Mononuclear cell (primary cell): ENCODE results near the gene SH3GL3. TPM values are rescaled to one million over a fixed set of nuclear protein-coding genes. Genes with fewer than 3 reads are reported as not detected.

Source experiments
- H3K27me3 ChIP-seq: 2 replicates; pipeline ENCODE4 v1.6.0; 2011; ENCODE audit warnings: low read length, control low read depth; ENCODE audit not compliant: insufficient read depth
- H3K4me1 ChIP-seq: 2 replicates; pipeline ENCODE4 v1.5.1; 2011; ENCODE audit warnings: mild to moderate bottlenecking, low read length, control low read depth; ENCODE audit not compliant: insufficient read depth
- H3K4me3 ChIP-seq: 2 replicates; pipeline ENCODE4 v1.5.1; 2011; ENCODE audit warnings: mild to moderate bottlenecking, low read length, moderate library complexity
- H3K9me3 ChIP-seq: 2 replicates; pipeline ENCODE4 v1.5.1; 2011; ENCODE audit warnings: low read depth, mild to moderate bottlenecking, control low read depth, low read length
- total RNA-seq: library from RNA; depleted of rRNA; stranded (reverse); fragments of >200 nt; gene quantifications from one replicate; pipeline ENCODE4 v1.2.3, GENCODE V29; 2012

SH3GL3 gene
- total RNA-seq, 1 donor = not detected

DNA sequence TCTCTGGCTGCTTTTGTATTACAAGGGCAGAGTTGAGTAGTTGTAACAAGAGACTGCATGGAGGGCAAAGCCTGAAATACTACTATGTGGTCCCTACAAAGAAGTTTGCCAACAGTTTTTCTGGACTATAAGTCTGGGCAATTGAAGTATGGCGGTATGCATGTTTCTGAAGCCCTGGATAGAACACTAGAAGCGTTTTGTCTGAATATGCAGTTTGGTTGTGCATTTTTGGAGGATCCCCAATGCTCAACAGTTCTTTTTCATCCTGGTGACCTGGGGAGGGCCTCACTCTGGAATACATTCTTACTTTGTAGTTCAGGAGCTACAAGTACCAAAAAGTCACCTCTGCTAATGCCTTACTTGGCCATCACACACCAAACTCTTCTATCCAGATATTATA lies 29.6 kb downstream of the SH3GL3 start:
- H3K27me3 ChIP-seq = no peaks in the 10 kb centered on the region
- H3K4me1 ChIP-seq = no peaks in the 10 kb centered on the region
- H3K9me3 ChIP-seq = no peaks in the 10 kb centered on the region
- no peak overlapping the region for H3K4me3 ChIP-seq

DNA sequence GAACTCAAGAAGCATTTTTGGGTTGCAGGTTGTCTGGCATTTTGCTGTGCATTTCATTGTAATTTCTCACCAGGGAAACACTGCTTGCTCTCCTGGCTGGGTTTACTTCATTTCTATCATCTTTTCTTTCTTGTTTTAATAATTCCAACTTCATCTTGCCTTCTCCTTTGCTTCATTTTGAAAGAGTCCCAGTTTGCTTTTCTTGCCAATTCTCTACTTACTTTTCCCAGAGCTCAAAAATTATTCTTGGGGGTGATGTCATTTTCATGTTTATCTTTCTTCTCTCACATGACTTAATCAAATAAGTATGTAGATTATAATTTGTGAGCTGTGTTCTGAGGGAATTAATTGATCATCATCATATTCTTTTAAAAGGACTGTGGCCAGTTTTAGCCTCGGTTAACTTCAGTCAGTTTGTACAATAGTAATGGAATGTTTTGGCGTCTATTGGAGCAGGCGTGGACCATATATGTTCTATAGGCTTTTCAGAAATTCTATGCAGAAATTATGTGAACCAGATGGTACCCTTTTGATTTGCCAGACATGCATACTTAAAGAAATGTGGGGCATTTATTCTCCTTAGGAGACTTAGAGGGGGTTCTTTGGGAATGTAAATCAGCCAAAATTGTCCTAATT lies 30.1 kb downstream of the SH3GL3 start:
- Histone ChIP-seq H3K9me3 (no peaks in the 10 kb centered on the region), H3K4me3 (no peak overlapping the region), H3K4me1 (no peaks in the 10 kb centered on the region), H3K27me3 (no peaks in the 10 kb centered on the region)

DNA sequence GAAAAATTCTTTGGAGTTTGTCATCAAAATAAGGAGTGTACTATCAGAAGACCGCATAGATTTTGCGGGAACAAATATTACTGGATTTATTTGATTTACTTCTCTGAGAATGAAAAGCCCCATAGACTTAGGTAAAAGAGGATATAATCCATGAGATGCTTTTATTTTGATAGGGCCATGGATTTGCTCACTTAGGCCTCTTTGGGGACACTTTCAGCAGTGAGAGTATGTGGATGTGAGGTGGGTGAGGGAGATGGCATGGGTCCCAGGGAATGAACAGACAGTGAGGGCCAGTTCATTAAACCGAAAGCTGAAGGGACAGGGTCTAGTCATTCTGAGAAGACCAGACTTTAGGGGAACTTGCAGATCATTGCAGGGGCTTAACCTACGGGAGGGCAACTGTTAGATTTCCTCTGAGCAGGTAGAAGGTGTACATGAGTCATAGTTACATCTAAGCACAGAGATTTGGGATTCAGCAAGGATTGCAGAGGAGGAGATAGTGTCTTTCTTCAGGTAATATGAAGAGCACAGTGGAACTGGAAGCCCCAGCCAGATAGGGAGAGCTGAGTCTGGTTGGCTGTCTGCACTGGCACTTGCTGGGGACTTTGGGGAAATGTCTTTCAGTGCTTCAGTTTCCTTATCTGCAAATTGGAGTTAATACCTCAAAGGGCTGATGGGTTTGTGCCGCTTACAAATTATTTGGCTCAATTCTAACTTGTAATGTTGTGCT lies 30.8 kb downstream of the SH3GL3 start:
- Histone ChIP-seq H3K4me1 (no peaks in the 10 kb centered on the region), H3K9me3 (no peaks in the 10 kb centered on the region), H3K4me3 (no peak overlapping the region), H3K27me3 (no peaks in the 10 kb centered on the region)

DNA sequence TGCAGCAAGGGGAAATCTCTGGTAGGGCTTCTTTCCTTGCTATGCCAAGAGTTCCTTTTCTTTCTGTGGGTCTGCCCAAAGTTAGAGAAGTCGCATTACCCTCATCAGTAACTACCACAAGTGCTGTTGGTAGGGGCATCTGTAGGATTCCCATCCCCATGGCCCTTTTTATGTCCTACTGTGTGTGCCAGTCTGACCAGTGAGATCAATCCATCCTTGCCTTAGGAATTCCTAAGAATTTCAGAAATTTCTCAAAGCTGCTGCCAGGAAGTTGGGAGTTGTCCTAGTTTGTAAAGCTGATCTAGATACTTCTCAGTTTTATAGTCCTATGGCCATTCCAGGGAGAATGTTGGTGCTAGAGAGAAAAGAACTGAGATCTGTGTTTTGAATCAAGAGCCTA lies 36.5 kb downstream of the SH3GL3 start:
- Histone ChIP-seq H3K4me1 (no peaks in the 10 kb centered on the region), H3K9me3 (no peaks in the 10 kb centered on the region), H3K27me3 (no peaks in the 10 kb centered on the region), H3K4me3 (no peak overlapping the region)

DNA sequence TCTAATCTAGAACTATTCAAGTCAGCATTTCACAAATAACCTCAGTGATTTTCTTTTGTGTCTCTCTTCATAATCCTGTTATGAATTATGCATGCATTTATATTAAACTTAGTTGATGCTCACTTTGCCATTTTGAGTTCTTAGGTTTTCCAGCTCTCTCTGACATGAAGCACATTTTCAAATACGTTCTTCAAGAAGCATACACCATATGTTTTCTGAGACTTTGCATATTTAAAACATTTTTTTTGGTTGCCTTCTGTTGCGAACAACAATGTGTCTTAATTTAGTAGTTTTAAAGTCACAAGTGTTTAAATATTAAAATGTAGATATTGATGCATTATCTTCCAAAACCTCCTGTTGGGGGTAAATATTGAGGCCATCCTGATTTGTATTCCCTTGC lies 37.5 kb downstream of the SH3GL3 start:
- no peaks in the 10 kb centered on the region for H3K27me3 ChIP-seq
- no peak overlapping the region for H3K4me3 ChIP-seq
- no peaks in the 10 kb centered on the region for H3K9me3 ChIP-seq
- H3K4me1 ChIP-seq = no peaks in the 10 kb centered on the region

DNA sequence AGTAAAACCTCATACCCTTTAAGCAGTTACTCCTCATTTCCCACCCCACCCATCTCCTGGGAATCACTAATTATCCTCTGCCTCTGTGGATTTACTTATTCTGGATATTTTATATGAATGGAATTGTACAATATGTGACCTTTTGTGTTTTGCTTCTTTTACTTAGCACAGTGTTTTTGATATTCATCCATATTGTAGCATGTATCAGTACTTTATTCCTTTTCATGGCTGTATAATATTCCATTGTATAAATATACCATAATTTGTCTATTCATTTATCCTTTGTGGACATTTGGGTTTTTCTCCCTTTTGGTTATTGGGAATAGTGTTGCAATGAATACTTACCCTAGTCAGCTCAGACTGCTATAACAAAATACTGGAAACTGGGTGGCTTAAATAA lies 39.2 kb downstream of the SH3GL3 start:
- H3K4me1 ChIP-seq = no peaks in the 10 kb centered on the region
- no peaks in the 10 kb centered on the region for H3K9me3 ChIP-seq
- no peaks in the 10 kb centered on the region for H3K27me3 ChIP-seq
- no peak overlapping the region for H3K4me3 ChIP-seq

DNA sequence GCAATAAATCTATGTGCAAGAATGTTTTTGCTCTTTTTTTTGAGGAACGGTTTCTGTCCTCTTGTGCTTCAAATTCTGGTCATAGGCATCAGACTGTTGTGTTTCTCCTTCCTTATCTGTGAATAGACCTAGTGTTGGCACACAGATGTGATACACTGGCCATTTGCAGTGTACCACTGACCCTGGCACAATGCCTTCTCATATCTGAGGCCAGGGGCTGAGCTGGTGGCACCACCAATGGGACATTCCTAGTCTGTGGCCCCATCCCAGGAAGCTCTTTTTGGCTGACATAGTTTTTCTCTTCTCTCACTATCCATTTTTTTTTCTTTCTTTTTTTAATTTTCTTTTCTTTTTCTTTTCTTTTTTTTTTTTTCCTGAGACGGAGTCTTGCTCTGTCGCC lies 40.4 kb downstream of the SH3GL3 start:
- Histone ChIP-seq H3K27me3 (no peaks in the 10 kb centered on the region), H3K4me1 (no peaks in the 10 kb centered on the region), H3K9me3 (no peaks in the 10 kb centered on the region), H3K4me3 (no peak overlapping the region)

DNA sequence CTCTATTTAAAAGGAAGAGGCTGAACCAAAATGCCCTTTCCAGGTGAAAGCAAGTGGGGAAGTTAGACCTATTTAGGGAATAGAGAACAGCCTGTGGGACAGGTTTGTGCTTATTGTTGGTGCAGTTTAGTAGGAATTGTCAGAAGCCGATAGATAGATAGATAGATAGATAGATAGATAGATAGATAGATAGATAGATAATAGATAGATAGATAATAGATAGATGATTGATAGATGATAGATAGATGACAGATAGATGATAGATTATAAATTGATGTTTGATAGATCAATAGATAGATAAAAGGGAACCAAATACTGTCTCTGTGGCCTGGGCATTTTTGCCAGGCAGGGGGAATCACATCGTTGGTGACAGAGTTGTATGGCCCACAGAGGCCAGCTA lies 42.5 kb downstream of the SH3GL3 start:
- Histone ChIP-seq H3K9me3 (no peaks in the 10 kb centered on the region), H3K4me3 (no peak overlapping the region), H3K4me1 (no peaks in the 10 kb centered on the region), H3K27me3 (no peaks in the 10 kb centered on the region)

DNA sequence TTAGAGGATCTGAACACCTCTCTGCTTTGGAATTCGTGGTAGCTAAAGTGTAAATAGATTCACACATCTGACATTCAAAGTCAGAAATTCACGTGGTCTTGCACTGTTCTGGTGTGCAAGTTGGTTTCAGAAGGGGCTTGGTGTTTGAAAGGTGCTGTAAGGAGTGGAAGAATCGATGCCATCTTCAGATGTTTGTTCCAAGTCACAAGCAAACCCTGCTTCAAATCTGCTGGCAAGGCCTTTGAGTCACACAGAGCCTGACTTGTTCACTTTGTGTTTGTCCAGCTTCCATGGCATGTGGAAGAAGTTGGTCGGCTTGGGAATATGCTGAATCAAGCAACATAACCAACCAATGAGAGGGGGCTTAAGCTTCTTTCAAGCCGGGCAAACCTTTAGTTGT lies 44.3 kb downstream of the SH3GL3 start:
- H3K4me3 ChIP-seq = no peak overlapping the region
- no peaks in the 10 kb centered on the region for H3K9me3 ChIP-seq
- H3K4me1 ChIP-seq = no peaks in the 10 kb centered on the region
- H3K27me3 ChIP-seq = no peaks in the 10 kb centered on the region

DNA sequence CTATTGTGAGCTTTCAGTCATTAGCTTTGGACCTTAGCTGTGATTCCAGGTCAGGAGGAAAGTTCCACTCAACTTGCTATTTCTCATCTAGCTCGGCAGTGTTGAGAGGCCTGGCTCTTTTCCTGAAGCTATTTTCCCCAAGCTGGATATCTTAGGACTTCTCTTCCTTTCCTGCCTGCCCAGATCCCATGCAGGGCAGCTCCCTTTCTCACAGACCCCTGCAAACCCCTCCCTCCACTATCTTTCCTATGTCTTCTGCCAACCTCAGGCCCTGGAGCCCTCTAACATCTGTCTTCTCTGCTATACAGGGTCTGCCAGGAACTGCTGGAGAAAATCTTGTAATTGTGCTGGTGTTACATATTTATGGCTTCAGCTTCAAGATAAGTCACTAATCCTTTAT lies 49.6 kb downstream of the SH3GL3 start:
- no peak overlapping the region for H3K4me3 ChIP-seq
- H3K27me3 ChIP-seq = no peaks in the 10 kb centered on the region
- no peaks in the 10 kb centered on the region for H3K9me3 ChIP-seq
- no peaks in the 10 kb centered on the region for H3K4me1 ChIP-seq

DNA sequence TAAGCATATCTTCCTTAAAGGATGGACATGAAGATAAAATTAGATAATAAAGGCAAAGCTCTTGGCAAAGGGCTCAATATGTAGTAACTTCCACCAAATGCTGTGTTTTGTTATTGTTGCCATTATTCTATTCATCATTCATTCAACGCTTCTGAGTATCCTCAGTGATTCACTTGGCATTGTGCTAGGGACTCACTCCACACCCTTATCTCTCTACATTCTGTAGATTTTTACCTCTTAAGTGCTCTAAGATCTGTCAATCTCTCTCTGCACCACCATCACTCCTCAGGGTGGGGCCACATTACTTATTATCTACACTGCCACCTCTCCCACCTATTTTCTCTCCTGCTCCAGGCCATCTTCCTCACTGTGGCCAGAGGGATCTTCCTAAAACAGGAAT lies 51.2 kb downstream of the SH3GL3 start:
- Histone ChIP-seq H3K27me3 (no peaks in the 10 kb centered on the region), H3K4me3 (no peak overlapping the region), H3K4me1 (no peaks in the 10 kb centered on the region), H3K9me3 (no peaks in the 10 kb centered on the region)

DNA sequence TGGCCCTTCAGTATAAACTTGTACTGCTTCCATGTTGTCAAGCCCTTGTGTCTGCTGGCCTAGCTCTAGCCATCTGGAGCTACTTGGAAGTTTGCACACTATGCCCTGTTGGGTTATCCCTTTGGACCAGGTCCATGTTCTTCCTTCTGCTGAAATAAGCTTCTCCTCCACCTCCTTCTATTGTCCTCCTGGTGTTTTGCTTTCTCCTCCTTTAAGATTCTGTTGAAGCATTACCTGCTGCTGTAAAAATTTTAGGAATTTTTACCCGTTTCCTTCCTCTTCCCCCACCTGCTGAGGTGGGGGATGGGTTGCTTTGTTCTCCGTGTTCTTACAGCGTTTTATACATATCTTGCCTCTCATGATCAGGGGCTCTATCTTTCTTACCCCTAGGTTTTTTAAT lies 51.7 kb downstream of the SH3GL3 start:
- no peak overlapping the region for H3K4me3 ChIP-seq
- no peaks in the 10 kb centered on the region for H3K9me3 ChIP-seq
- no peaks in the 10 kb centered on the region for H3K27me3 ChIP-seq
- H3K4me1 ChIP-seq = no peaks in the 10 kb centered on the region

DNA sequence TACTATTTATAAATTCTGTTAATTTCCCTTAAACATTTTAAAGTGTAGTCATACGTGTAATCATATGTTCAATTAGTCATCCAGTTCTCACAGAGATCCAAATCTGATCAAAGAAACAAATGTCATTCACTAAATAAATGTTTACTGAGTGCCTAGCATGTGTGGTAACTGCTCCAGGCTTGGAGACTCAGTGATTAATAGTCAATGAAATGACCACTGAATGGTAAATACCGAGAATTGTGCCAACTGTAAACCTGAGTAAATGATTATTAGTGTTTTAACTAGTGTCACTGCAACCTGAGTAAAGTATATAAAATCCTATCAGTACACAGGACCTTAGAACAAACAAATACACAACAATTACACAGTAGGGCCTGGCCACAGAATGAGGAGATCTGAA lies 52.3 kb downstream of the SH3GL3 start:
- no peaks in the 10 kb centered on the region for H3K27me3 ChIP-seq
- H3K4me3 ChIP-seq = no peak overlapping the region
- no peaks in the 10 kb centered on the region for H3K9me3 ChIP-seq
- no peaks in the 10 kb centered on the region for H3K4me1 ChIP-seq

DNA sequence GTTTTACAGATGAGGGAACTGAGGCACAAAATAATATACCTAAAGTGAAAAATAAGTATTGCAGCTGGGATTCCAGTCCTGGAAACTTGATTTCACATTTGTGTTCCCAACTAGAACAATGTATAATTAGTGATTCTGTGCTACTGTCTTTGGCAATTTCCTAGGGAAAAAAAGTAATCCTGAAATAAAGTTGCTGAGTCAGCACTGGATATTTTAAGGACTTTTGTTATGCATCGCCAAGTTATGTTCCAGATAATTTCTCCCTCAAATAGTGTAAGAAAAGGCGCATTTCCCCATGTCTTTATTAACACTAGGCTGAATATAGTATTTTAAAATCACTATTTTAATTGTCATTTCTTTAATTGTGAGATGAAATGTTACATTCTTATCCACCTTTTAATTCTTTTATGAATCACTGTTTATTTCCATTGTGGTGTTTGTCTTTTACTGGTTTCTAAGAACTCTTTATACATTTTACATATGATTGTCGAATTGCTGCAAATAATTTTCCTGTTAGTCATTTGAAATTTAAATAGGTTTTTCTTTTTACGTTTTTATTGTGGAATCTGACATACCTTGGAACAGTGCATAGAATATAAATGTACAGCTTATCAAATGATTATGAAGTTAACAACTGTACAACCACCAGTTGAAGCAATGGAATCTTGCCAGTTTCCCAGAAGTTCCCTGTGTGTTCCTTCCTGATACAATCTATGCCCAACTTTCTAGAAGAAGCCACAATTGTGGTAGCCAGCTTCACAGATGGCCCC lies 56.6 kb downstream of the SH3GL3 start:
- no peaks in the 10 kb centered on the region for H3K27me3 ChIP-seq
- no peaks in the 10 kb centered on the region for H3K9me3 ChIP-seq
- no peak overlapping the region for H3K4me3 ChIP-seq
- no peaks in the 10 kb centered on the region for H3K4me1 ChIP-seq

DNA sequence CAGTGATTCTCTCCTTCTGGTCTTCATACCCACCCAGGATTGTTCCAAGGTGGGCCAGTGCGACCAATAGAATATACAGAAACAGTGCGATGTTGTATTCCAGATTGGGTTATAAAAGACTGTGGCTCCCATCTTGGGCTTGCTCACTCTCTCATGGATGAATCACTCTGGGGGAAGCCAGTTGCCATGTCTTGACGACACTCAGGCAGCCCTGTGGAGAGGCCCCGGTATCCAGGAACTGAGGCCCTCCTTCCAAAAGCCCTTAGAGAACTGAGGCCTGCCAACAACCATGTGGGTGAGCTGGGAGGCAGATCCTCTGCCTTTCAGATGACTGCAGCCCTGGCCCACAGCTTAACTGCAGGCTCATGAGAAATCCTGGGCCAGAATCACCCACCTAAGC lies 57.2 kb downstream of the SH3GL3 start:
- Histone ChIP-seq H3K27me3 (no peaks in the 10 kb centered on the region), H3K4me1 (no peaks in the 10 kb centered on the region), H3K9me3 (no peaks in the 10 kb centered on the region), H3K4me3 (no peak overlapping the region)
